Pancreas (tissue), 10 donors: ENCODE results near the gene USP28. TPM values are rescaled to one million over a fixed set of nuclear protein-coding genes. Genes with fewer than 3 reads are reported as not detected.
"Not testable (repeated sequence)": the region's sequence is repeated elsewhere in the genome, so short reads cannot be mapped to it uniquely, and the experiment has no call there.

ENCODE experiments used
- ATAC-seq, 4 donors: fragments of 200-7000 bp; cut with Tn5 transposase; one replicate each; pipeline versions ENCODE4 v1.8.0 to v1.9.1; 2020; ENCODE audit warnings: mild to moderate bottlenecking in 4 of 4, moderate library complexity in 4 of 4
- DNase-seq, 6 donors: peaks; one replicate each; pipeline ENCODE4 v3.0.0-alpha.2; 2020
- FAIRE-seq: peaks from 2 replicates; lab custom pipeline; 2012; peaks lifted over from hg19 to GRCh38; lab: Jason Lieb, UNC
- H3K27ac ChIP-seq, 4 donors: fragments of 200-600 bp; sonication (generic); 1 replicate in 3 of 4; 2 replicates in 1 of 4; pipeline versions ENCODE4 v1.5.0 to v1.8.0; 2020
- H3K27me3 ChIP-seq, 4 donors: fragments of 200-600 bp; one replicate each; pipeline ENCODE4 v1.8.0; 2021
- H3K36me3 ChIP-seq, 3 donors: fragments of 200-600 bp; sonication (generic) in 1 of 3; one replicate each; pipeline versions ENCODE4 v1.5.0 to v1.8.0; 2020 to 2021
- H3K4me1 ChIP-seq, 3 donors: fragments of 200-600 bp; one replicate each; pipeline ENCODE4 v1.8.0; 2021
- H3K4me3 ChIP-seq, 4 donors: fragments of 200-600 bp; sonication (generic) in 2 of 4; one replicate each; pipeline versions ENCODE4 v1.5.0 to v1.8.0; 2020 to 2021
- H3K9me3 ChIP-seq, 4 donors: fragments of 200-600 bp; one replicate each; pipeline ENCODE4 v1.8.0; 2021
- CTCF ChIP-seq, 4 donors: fragments of 200-600 bp; sonication (generic) in 3 of 4; IDR thresholded peaks; one replicate each; pipeline versions ENCODE4 v1.5.0 to v1.8.0; 2021; ENCODE audit warnings: antibody characterized with exemption in 4 of 4
- WGBS, 2 donors: extraction: QIAGEN DNeasy Blood & Tissue Kit; methylation state at CpG; one replicate each; pipeline ENCODE4 v1.1.7; 2013; 5-methylcytosine and 5-hydroxymethylcytosine counted together
- intact Hi-C, 3 donors: fragments of 100-400 bp; cut with DNase I; formaldehyde crosslinking; loops; one replicate each; pipeline versions ENCODE4 v1.11.1 to v1.14.2; 2022
- polyA plus RNA-seq, 2 donors: library from polyadenylated mRNA; stranded (reverse); fragments of 200-250 nt; gene quantifications; one replicate each; pipeline ENCODE4 v1.2.3, GENCODE V29; 2013
- total RNA-seq, 6 donors: library from RNA; stranded (reverse); fragmentation: NEBNext Ultra II Directional in 4 of 6; extraction: Animal tissue kit (Norgen Biotek cat#: 25700) in 4 of 6; gene quantifications; one replicate each; pipeline versions ENCODE4 v1.2.1 to v1.2.4, GENCODE V29; 2021 to 2023
- donor health status: healthy with polysubstance abuse.
- donor health status: DM: no; HTN: no; CAD: no; lungs with moderate emphysema.
- donor health status: DM: no; HTN: no; CAD: no.
- donor health status: control.
- donor health status: control.
- donor health status: Bipolar disorder and iron deficiency.
- donor health status: DM: yes; HTN: yes; CAD: no.
- donor health status: DM: no; HTN: no; CAD: no.
- donor health status: DM: no; HTN: no; CAD: no.
- donor health status: DM: yes; HTN: yes; CAD: no.

The USP28 gene
- total and polyA plus RNA-seq, 8 donors: 3.2 to 16.6 (median 8.0) TPM

- intact Hi-C loops: no loop called here
- FAIRE-seq (no peak), ATAC-seq (no peak), DNase-seq (no peak)
- Histone ChIP-seq H3K9me3 (no peaks in the 10 kb centered on the region), H3K4me1 (no peaks in the 10 kb centered on the region), H3K27me3 (no peaks in the 10 kb centered on the region), H3K27ac (no peak overlapping the region), H3K36me3 (no peaks in the 10 kb centered on the region), H3K4me3 (no peak overlapping the region)
- no peak for TF ChIP-seq CTCF (IDR thresholded peaks at IDR 0.05)
Measured at GRCh38 chr11:113888848-113889247, 13.5 kb upstream of the USP28 start.

- Histone ChIP-seq H3K27me3 (no peaks in the 10 kb centered on the region), H3K36me3 (no peaks in the 10 kb centered on the region), H3K4me1 (no peaks in the 10 kb centered on the region), H3K9me3 (no peaks in the 10 kb centered on the region), H3K4me3 (no peak overlapping the region), H3K27ac (no peak overlapping the region)
- no peak for DNase-seq
- 53 to 57% methylated on average over 6 of the region's 6 CpGs for WGBS, 2 donors
- TF ChIP-seq CTCF (IDR thresholded peaks at IDR 0.05): no peak
- no peak for ATAC-seq
- intact Hi-C loops: no loop called here
- no peak for FAIRE-seq
Measured at GRCh38 chr11:113885897-113886296, 10.5 kb upstream of the USP28 start.

- no peak overlapping the region for H3K27ac ChIP-seq
- intact Hi-C loops: no loop called here
- no peaks in the 10 kb centered on the region for H3K27me3 ChIP-seq
- no peaks in the 10 kb centered on the region for H3K36me3 ChIP-seq
- no peaks in the 10 kb centered on the region for H3K9me3 ChIP-seq
- FAIRE-seq (no peak), ATAC-seq (peak in 2 of 4 donors; percentile 39 to 70), DNase-seq (no peak)
- H3K4me1 ChIP-seq: no peaks in the 10 kb centered on the region
- no peak overlapping the region for H3K4me3 ChIP-seq
- TF ChIP-seq CTCF (IDR thresholded peaks at IDR 0.05): no peak
- WGBS, 2 donors: 68 to 73% methylated on average over 7 of the region's 7 CpGs
Measured at GRCh38 chr11:113884361-113884836, 9.0 kb upstream of the USP28 start.

GRCh38 chr11:113881856-113882255 lies 6.5 kb upstream of the USP28 start:
- no peak for ATAC-seq
- no peak for FAIRE-seq
- Histone ChIP-seq H3K4me1 (no peaks in the 10 kb centered on the region), H3K27me3 (no peaks in the 10 kb centered on the region), H3K4me3 (no peak overlapping the region), H3K27ac (no peak overlapping the region), H3K36me3 (no peaks in the 10 kb centered on the region), H3K9me3 (no peaks in the 10 kb centered on the region)
- WGBS, 2 donors: 87 to 89% methylated on average over 1 of the region's 1 CpG
- intact Hi-C loops: no loop called here
- DNase-seq: no peak
- no peak for TF ChIP-seq CTCF (IDR thresholded peaks at IDR 0.05)

- H3K4me1 ChIP-seq: no peaks in the 10 kb centered on the region
- no peak overlapping the region for H3K4me3 ChIP-seq
- intact Hi-C loops: no loop called here
- H3K9me3 ChIP-seq: no peaks in the 10 kb centered on the region
- no peak for ATAC-seq
- 73 to 81% methylated on average over 4 of the region's 4 CpGs for WGBS, 2 donors
- H3K36me3 ChIP-seq: no peaks in the 10 kb centered on the region
- no peak for FAIRE-seq
- H3K27me3 ChIP-seq: no peaks in the 10 kb centered on the region
- TF ChIP-seq CTCF (IDR thresholded peaks at IDR 0.05): no peak
- no peak overlapping the region for H3K27ac ChIP-seq
- DNase-seq: no peak
Measured at GRCh38 chr11:113880971-113881370, 5.6 kb upstream of the USP28 start.

- WGBS, 2 donors: 83 to 88% methylated on average over 4 of the region's 4 CpGs
- intact Hi-C loops: not testable (repeated sequence)
Measured at GRCh38 chr11:113879446-113879845, 4.1 kb upstream of the USP28 start.

More at GRCh38 chr11:113879446-113879845, 4.1 kb upstream of the USP28 start:
- not testable (repeated sequence) for H3K4me1 ChIP-seq, ATAC-seq, H3K27me3 ChIP-seq, H3K9me3 ChIP-seq, H3K4me3 ChIP-seq, FAIRE-seq, H3K27ac ChIP-seq, H3K36me3 ChIP-seq, DNase-seq
